GM18511 (cell line): Measurements from ENCODE around the gene THBS3.
"Not testable (repeated sequence)": the region's sequence is repeated elsewhere in the genome, so short reads cannot be mapped to it uniquely, and the experiment has no call there.

Source experiments
- ATAC-seq: cut with Tn5 transposase; IDR thresholded peaks from one replicate; pipeline ENCODE4 v1.9.1; 2021; ENCODE audit warnings: mild to moderate bottlenecking, moderate library complexity; ENCODE audit not compliant: unreplicated experiment

THBS3 gene

DNA sequence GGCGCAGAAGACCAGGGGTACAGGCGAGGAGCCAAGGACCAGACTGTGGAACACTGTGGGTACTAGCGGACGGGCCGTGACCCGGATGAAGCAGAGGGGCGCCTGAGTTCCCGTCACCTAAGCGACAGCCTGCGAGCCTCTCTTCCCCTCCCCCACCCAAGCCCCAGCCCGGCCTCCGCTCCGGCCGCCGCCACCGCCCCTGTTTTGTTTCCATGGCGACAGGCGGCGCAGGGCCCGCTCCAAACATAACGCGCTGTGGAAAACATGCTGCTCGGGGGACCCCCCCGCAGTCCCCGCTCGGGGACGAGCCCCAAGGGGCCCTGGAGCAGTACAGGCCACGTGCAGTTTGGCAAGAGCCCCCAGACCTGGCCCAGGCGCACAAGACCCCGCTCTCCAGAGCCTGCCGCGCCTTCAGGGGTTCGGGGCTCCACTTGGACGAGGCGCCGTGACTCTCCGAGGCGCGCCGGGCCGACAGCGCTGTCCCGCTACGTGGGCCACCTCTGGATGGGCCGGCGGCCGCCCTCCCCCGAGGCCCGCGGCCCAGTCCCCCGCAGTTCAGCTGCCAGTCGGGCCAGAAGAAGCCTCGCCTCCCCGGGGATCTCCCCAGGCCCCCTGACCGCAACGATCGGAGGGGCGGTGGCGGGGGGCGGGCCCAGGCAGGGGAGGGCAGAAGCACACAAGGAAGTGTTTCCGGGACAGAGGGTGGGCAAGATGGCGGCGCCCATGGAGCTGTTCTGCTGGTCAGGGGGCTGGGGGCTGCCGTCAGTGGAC is 1.0 kb upstream of the THBS3 start, which contains the start of gene MTX1:
Gene MTX1, plus strand, starts transcription at position 155 of the 771 bp plus-strand sequence. Its CDS starts 110 bp downstream, at position 265.
- ATAC-seq, result peak; percentile 87

DNA sequence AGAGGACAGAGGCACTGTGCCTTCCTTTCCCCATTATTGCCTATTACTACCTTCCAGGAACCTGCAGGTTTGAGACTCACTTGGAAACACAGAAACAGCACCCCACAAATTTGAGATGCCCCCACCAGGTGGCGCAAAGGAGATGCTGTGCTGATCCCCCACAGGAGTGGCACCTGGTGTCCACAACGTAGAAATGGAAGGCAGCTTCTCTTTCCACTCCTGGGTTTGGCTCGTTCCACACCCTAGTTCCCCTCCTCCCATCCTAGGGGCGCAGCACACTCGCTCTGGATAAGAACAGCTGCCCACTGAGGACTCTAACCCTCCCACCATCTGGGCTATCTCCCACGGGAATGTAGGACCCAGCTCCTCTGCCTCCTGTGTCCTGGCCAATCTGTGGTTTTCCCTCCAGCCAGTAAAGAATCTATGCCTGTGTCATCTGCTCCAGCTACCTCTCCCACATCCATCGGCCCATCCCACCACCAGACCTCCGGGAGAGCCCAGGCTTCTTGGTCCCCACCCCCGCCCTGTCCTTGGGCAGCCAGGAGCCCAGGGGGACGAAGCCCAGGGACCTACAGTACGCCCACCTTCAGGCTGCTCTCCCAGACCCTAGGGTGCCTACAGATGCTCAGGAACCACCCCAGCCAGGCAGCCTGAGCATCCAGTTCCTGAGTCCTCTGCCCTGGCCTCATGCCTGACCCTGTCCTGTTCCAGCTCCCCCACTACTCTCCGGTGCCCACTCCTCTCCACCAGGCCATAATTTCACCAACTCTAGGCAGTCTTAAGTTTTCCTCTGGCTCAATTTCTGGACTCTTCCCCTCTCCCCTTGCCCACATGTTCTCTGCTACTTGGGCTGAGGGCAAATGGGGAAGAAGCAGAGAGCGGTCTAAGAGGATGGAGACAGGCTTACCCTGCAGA is 549 bp downstream of the THBS3 start:
- ATAC-seq, result no peak

DNA sequence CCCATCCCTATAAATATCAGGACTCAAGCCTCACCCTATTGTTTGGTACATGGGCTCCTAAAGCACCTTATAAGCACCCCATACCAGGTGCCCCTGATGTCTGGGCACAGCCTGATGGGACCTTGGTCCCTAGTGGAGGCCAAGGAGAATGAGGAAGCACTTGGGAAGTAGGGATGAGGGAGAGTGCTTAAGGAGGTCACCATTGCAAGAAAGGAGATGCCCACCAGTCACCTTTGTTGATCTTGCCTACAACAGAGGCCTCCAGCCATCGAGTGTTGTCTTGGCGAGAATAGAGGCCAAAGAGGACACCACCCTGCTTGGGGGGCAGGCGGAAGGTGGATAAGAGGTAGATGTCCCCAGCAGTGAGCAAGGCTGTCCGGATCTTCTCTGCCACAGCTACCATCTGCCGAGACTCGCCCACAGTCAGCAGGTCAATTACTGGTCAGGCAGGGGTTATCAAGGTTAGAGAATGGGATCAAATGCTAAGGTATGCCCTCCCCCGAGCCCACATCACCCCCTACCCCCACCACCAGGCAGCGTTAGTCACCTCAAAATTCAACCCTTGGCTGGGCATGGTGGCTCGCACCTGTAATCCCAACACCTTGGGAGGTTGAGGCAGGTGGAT is 1.6 kb downstream of the THBS3 start:
- no peak for ATAC-seq

DNA sequence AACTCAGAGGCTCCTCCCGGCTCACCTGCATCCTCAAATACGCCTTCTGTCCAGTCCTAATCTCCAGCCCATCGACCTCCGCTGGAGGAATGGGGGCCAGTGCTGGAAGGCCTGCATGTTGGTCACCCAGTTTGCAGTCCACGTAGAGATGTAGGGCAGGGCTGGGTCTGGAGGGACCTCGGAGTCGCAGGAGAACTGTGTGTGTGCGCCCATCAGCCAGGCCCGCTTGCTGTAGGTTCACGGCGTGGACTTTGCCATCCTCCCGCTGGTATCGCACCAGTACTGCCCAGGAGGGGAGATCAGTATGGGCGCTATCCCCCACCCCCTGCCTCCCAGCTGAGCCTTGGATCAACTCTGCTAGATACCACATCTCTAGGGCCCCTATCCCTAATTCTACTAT is 2.7 kb downstream of the THBS3 start:
- ATAC-seq, result no peak

DNA sequence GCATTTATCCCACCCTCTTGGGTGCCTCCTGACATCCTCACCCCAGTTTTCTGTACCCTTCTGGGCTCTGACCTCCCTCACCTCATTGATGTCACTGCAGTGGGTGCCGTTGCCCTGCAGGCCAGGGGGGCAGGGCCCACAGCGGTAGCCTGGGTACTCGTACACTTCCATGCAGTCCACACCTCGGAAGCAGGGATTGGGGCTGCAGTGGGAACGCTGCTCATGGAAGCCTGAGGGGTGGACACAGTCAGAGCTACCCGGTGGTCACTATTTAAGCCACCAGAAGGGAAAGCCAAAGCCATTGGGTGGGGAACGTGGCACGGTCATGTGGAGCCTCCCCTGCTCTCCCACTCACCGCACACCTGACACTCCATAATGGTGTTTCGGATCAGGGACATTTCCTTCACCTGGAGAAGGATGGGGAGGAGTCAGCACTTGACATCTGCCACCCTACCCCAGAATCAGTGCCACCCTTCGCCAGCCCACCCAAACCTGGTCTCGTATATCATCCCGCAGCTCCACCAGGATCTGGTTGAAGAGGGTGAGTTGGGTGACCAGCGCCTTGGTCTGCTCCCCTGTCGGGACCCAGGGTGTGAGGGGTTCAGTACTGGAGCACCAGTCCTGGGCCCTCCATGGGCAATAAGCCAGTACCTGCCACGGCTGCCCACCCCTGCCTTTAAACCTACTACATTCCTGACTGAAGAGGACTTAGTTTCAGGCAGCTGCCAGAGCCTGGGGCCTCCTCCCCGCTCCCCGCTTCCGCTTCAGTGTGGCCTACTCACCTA is 4.8 kb downstream of the THBS3 start:
- ATAC-seq, result no peak

DNA sequence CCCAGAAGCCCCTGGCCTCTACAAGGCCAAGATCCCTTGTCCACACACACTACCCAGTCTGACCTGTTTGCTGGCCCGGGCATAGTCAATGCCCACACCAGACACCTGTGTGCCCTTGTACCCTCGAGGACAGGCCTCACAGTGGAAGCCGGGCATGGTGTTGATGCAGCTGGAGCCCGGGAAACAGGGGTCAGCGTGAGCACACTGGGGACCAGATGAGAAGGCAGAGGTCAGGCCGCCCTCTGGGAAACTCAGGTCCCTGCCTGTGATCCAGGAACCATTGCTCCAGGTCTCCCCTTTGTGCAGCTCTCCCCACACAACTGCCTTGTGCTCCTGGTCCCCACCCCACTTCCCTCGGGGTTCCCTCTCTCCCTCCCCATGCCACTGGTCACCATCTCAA is 5.5 kb downstream of the THBS3 start:
- ATAC-seq, result no peak

DNA sequence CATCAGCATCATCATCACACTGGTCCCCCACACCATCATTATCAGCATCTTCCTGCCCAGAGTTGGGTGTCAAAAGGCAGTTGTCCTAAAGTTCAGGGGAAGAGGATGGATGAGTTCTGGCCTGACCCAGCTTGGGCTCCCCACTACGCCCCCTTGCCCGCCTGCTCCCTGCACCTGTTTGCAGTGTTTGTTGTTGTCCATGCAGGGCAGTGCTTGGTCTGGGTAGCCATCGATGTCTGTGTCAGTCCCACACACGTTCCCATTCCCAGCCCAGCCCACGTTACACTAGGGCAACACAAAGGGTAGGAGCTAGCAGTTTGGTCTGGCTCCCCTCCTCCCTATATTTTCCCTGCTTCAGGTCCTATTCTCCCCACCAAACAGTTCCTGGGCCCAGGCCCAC is 6.8 kb downstream of the THBS3 start:
- no peak for ATAC-seq

DNA sequence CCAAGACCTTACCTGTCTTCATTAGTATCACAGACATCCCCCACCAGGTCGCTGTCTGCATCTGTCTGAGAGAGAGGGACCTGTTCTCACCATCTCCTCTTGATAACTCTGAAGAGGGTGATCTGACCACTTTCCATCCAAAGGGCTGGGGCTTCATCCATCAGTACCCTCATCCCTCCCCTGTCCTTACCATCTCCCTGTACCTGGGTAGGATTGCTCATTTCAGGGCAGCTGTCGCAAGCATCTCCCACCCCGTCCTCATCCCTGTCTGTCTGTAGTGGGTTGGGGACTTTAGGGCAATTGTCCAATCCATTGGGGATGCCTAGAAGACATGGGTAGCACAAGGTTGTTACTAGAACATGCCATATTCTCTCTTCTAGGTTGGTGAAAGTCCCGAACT is 7.9 kb downstream of the THBS3 start:
- ATAC-seq, result no peak

DNA sequence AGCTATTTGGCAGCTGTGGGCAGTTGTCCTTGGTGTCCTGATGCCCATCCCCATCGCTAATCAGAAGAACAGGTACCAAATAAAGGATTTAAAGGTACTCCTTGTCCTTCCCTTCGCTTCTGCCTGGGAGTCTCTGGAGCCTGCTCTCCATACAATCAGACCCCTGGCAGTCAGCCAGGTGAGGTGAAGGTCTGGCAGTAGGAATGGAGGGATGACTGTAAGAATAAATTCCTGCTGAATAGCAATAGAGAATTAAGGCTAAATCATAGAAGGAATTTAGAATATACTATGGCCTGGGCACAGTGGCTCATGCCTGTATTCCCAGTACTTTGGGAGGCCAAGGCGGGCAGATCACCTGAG is 9.2 kb downstream of the THBS3 start:
- ATAC-seq, result no peak

DNA sequence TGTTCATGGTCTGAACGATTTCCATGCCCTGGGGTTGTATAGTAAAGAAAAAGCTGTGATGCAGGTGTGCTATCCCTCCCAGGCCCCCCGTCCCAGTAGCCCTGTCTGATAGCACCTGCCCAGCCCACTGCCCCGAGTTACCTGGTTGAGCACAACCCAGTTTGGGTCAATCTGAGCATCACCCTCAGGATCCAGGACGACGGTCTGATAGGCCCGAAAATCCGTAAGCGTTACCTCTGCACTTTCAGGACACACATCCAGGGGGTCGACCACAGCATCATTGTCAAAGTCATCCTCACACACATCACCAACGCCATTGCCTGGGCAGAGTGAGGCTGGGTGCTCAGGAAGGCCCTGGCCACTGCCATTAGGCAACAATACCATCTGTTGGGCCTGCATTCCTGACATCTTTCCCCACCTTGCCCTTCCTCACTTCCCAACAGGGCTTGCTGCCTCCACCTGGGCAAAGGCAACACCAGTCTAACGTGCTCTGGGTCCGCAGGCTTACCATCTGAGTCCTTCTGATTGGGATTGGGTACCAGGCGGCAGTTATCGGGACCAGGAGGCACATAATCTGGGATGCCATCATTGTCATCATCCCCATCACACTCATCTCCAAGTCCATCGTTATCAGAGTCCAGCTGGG is 9.7 kb downstream of the THBS3 start:
- no peak for ATAC-seq

DNA sequence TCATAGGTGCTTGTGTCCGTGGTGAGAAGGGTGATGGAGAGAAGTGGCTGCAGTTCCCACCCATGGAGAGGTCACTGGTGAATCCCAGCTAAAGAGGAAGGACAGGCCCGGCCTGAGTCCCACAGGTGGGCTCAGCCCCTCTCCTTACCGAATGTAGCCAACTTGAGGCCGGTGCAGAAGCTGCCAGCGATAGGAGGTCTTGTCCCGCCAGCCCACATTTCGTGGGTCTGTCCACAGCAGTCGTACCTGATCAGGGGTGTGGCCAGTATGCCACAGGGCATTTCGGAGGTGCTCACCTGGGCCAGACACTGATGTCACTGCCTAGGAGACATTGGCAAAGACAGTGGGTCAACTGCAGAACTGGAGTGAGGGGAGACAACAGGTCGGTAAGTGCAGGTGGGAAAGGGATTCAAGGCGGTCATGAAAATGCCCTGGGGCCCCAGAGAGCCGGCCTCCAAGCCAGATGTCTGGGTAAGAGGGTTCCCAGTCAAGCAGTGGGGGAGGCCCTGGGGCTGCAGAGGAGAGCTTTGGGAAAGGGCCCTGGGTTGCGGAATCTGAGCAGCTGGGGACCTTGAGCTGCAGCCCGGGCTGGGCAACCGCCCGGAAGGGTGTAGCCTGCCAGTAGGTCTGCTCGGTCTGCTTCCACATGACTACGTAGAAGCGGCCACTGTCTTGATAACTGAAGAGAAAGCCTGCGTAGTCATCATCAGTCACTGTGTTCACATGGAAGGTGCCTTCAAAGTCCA is 10.6 kb downstream of the THBS3 start:
- ATAC-seq, result no peak

DNA sequence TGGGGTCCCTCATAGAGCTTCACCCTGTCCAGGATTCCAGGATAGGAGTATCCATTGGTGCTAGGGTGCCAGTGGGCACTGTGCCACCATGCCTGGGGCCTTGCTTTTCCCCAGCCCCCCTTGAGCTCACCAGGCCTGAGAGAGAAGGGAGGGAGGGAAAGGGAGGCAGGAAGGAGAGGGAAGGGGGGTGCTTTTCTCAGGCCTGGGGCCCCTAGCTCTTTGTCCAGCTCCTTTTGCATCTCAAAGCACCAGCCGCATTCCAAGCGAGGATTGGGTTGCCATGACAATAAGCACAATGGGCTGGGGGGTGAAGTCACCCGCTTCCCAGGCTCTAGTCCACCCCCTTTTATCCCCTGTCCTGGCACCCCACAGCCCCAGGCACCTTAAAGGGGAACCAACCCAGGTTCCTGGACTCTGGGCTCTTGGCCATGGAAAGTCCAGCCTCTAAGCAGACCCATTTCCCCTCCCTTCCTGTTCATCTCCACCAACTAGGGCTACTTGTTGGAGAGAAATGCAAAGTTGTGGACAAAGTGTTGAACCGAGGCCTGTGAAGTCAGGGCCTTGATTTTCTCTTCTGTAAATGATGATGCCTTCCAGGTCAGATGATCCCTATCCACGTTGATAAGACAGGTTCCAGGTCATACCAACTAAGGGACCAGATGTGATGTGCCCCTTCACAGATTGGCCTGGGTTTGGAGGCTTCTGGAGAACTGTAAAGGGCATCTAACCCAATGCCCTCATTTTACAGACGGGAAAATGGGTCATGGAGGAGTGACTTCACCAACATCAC is 11.4 kb downstream of the THBS3 start:
- no peak for ATAC-seq

DNA sequence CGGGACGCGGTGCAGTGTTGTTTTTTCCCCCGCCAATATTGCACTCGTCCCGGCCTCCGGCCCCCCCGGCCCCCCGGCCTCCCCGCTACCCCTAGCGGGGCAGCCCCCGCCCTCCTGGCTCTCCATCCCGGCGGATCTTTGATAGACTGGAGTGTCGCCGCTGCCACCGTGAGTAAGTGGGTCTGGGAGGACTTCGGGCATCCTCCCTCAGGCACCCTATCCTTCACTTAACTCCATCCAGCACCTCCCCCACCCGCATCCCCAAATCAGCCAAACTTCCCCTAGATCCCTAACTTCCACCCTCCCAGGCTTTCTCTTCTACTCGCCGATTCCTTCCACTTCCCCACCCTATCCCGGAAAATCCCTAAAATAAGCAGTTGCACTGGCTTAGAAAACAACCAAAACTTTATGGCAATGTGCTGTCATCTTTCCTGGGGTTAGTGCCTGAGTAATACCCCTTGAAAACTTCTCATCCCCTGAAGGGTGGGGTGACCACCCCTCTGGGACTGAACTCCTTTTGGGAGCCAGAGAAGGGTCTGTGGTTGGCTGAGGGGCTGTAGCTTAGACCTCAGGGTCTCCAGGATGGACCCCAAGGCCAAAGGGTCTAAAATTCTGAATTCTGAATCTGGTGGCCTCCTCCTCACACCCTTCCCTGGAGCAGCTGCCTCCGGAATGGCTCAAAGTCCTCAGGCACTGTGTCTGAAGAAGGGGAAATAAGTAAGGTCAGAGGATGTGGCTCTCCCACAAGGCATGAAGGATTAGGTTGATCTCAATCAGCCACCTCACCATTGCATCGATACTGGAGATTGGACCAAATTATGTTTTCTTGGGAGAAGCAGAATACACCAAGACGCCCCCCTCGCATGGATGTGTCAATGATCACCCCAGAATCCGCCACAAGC is 12.2 kb downstream of the THBS3 start:
- ATAC-seq, result no peak

DNA sequence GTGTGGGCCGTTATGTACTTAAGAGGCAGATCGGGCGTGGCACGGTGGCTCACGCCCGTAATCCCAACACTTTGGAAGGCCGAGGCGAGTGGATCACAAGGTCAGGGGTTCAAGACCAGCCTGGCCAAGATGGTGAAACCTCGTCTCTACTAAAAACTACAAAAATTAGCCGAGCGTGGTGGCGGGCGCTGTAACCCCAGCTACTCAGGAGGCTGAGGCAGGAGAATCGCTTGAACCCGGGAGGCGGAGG is 13.8 kb downstream of the THBS3 start:
- not testable (repeated sequence) for ATAC-seq

DNA sequence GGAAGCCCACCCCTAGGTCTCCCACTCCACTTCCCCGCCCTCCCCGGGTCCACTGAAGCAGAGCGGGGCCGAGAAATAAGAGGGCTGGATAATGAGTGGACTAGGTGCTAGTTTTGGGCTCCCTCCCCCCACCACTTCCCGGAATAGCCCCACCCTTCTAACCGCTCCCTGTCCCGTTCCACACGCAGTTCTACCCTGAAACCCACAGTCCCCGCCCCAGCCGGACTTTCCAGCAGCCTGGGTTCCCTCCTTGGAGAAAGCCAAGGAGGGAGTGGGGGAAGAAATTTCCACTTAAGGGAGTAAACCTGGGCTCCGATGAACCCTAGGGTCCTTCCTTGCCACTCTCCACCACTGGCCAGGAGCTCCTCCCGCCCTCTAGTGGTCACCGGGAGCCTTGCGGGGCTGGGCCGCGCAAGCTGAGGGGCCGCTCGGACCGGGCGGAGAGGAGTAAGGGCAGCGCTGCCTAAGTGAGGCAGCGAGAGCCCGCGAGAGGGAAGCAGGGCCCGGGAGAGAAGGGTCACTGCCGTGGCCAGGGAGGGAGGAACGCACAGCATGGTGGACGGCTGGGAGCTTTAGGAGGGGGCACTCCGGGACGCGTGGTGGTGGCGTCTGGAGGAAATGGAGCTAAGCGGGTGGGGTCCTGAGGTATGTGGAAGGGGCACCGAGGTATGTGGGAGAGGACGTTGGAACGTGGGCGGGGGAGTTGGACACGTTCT is 14.3 kb downstream of the THBS3 start:
- ATAC-seq, result peak; percentile 74

DNA sequence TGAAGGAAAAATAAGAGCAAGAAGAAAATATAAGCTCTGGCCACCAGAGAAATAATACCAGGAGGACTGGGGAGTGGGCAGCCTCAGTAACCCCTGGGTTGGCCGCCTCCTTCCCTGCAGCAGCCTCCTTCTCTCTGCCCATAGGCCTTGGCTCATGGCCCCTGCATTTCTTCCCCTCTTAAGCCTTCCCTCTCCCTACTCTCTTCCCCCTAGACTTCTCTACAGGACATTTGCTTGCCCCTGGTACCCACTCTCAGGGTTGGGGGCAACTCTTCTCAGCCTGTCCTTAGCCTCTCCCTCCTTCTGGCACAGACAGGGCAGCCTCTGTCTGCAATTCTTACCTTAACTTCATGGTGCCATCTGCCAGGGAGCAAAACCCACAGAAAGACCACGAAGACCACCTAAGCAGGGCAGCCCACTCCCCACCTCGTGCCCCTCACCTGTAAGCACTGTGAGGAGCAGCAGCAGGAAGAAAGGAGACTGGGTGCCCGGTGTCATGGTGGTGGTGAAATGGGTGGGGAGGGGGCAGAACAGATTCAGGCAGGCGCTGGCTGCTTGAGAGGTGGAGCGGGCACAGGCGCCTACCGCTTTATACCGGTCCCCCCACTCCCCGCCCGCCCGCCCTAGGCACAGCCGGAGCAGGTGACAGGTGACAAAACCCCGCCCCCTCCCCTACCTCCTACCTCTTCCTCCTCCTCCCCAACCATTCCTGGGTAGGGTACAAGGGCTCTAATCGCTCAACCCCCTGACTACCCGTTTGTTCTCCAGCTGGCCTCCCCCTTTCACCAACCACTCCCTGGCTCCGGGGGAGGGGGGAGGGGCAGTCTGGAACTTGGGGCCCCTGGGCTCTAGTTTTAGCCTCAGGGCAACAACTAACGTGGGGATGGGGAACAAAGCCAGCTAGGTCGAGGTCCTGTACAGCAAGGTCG is 15.1 kb downstream of the THBS3 start:
- no peak for ATAC-seq
